Thyroid gland (tissue), 4 donors: ENCODE data around the gene SLC1A6.

ENCODE experiments used
- POLR2A ChIP-seq, 2 donors: fragments of 450-650 bp; IDR thresholded peaks; one replicate each; pipeline ENCODE4 v1.6.1; 2017; ENCODE audit warnings: antibody characterized with exemption in 2 of 2, mild to moderate bottlenecking in 2 of 2, moderate library complexity in 1 of 2
- TF ChIP-seq, protein P1 (sequence below), 6 experiments: fragments of 200-600 bp in 3 of 6; fragments of 450-650 bp in 3 of 6; sonication (generic) in 3 of 6; IDR thresholded peaks; one replicate each; pipeline ENCODE4 v1.5.1; 2016 to 2019; ENCODE audit warnings: antibody characterized with exemption in 6 of 6, mild to moderate bottlenecking in 2 of 6, inconsistent platforms in 1 of 6, moderate library complexity in 1 of 6

DNA sequence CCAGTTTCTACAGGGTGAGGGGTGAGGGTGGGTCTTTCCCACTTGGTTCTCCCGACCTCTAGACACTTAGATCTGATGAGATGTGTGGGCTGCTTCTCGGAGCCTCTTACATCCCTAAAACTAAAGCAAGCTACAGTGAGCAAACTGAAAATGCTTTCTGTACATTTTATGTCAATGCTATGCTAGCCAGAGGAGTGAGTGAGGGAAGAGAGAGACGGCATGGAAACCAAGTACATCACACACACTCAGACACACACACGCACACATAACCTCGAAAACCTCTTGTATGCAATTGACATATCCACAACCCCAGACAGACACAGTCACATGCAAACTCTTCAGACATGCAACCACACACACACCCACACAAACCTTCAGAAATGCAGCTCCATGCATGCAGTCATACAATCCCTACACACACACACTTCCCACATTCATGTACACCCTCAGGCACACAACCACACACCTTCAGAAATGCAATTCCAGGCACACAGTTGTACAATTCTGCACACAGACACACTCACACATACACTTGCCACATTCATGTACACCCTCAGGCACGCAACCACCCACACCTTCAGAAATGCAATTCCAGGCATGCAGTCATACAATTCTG lies 1.4 kb downstream of the SLC1A6 start:
- TF ChIP-seq, protein P1, sequence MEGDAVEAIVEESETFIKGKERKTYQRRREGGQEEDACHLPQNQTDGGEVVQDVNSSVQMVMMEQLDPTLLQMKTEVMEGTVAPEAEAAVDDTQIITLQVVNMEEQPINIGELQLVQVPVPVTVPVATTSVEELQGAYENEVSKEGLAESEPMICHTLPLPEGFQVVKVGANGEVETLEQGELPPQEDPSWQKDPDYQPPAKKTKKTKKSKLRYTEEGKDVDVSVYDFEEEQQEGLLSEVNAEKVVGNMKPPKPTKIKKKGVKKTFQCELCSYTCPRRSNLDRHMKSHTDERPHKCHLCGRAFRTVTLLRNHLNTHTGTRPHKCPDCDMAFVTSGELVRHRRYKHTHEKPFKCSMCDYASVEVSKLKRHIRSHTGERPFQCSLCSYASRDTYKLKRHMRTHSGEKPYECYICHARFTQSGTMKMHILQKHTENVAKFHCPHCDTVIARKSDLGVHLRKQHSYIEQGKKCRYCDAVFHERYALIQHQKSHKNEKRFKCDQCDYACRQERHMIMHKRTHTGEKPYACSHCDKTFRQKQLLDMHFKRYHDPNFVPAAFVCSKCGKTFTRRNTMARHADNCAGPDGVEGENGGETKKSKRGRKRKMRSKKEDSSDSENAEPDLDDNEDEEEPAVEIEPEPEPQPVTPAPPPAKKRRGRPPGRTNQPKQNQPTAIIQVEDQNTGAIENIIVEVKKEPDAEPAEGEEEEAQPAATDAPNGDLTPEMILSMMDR (IDR thresholded peaks at IDR 0.05) = no peak
- TF ChIP-seq POLR2A (IDR thresholded peaks at IDR 0.05) = no peak
